ENCODE measurements around the gene PTPRG.

- TF ChIP-seq, protein P1, sequence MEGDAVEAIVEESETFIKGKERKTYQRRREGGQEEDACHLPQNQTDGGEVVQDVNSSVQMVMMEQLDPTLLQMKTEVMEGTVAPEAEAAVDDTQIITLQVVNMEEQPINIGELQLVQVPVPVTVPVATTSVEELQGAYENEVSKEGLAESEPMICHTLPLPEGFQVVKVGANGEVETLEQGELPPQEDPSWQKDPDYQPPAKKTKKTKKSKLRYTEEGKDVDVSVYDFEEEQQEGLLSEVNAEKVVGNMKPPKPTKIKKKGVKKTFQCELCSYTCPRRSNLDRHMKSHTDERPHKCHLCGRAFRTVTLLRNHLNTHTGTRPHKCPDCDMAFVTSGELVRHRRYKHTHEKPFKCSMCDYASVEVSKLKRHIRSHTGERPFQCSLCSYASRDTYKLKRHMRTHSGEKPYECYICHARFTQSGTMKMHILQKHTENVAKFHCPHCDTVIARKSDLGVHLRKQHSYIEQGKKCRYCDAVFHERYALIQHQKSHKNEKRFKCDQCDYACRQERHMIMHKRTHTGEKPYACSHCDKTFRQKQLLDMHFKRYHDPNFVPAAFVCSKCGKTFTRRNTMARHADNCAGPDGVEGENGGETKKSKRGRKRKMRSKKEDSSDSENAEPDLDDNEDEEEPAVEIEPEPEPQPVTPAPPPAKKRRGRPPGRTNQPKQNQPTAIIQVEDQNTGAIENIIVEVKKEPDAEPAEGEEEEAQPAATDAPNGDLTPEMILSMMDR (conservative IDR thresholded peaks at IDR 0.05; ENCODE audit: low read length), result no peak
- TF ChIP-seq EZH2phosphoT487 (IDR thresholded peaks at IDR 0.05; ENCODE audit: borderline replicate concordance), result no peak
Measured at GRCh38 chr3:61562721-61563312, 1.4 kb downstream of the PTPRG start.

Data from Loucy (cell line).